Pancreas (tissue), 10 donors: Measurements from ENCODE around the gene WNT10A. TPM values are rescaled to one million over a fixed set of nuclear protein-coding genes. Genes with fewer than 3 reads are reported as not detected.

ENCODE experiments used
- ATAC-seq, 4 donors: fragments of 200-7000 bp; cut with Tn5 transposase; one replicate each; pipeline versions ENCODE4 v1.8.0 to v1.9.1; 2020; ENCODE audit warnings: mild to moderate bottlenecking in 4 of 4, moderate library complexity in 4 of 4
- DNase-seq, 6 donors: peaks; one replicate each; pipeline ENCODE4 v3.0.0-alpha.2; 2020
- FAIRE-seq: peaks from 2 replicates; lab custom pipeline; 2012; peaks lifted over from hg19 to GRCh38; lab: Jason Lieb, UNC
- H3K27ac ChIP-seq, 4 donors: fragments of 200-600 bp; sonication (generic); 1 replicate in 3 of 4; 2 replicates in 1 of 4; pipeline versions ENCODE4 v1.5.0 to v1.8.0; 2020
- H3K27me3 ChIP-seq, 4 donors: fragments of 200-600 bp; one replicate each; pipeline ENCODE4 v1.8.0; 2021
- H3K36me3 ChIP-seq, 3 donors: fragments of 200-600 bp; sonication (generic) in 1 of 3; one replicate each; pipeline versions ENCODE4 v1.5.0 to v1.8.0; 2020 to 2021
- H3K4me1 ChIP-seq, 3 donors: fragments of 200-600 bp; one replicate each; pipeline ENCODE4 v1.8.0; 2021
- H3K4me3 ChIP-seq, 4 donors: fragments of 200-600 bp; sonication (generic) in 2 of 4; one replicate each; pipeline versions ENCODE4 v1.5.0 to v1.8.0; 2020 to 2021
- H3K9me3 ChIP-seq, 4 donors: fragments of 200-600 bp; one replicate each; pipeline ENCODE4 v1.8.0; 2021
- WGBS, 2 donors: extraction: QIAGEN DNeasy Blood & Tissue Kit; methylation state at CpG; one replicate each; pipeline ENCODE4 v1.1.7; 2013; 5-methylcytosine and 5-hydroxymethylcytosine counted together
- intact Hi-C, 3 donors: fragments of 100-400 bp; cut with DNase I; formaldehyde crosslinking; loops; one replicate each; pipeline versions ENCODE4 v1.11.1 to v1.14.2; 2022
- polyA plus RNA-seq, 2 donors: library from polyadenylated mRNA; stranded (reverse); fragments of 200-250 nt; gene quantifications; one replicate each; pipeline ENCODE4 v1.2.3, GENCODE V29; 2013
- total RNA-seq, 6 donors: library from RNA; stranded (reverse); fragmentation: NEBNext Ultra II Directional in 4 of 6; extraction: Animal tissue kit (Norgen Biotek cat#: 25700) in 4 of 6; gene quantifications; one replicate each; pipeline versions ENCODE4 v1.2.1 to v1.2.4, GENCODE V29; 2021 to 2023
- TF ChIP-seq, protein P1 (sequence below), 4 donors: fragments of 200-600 bp; sonication (generic) in 3 of 4; IDR thresholded peaks; one replicate each; pipeline versions ENCODE4 v1.5.0 to v1.8.0; 2021; ENCODE audit warnings: antibody characterized with exemption in 4 of 4
- donor health status: healthy with polysubstance abuse.
- donor health status: DM: no; HTN: no; CAD: no; lungs with moderate emphysema.
- donor health status: DM: no; HTN: no; CAD: no.
- donor health status: control.
- donor health status: control.
- donor health status: Bipolar disorder and iron deficiency.
- donor health status: DM: yes; HTN: yes; CAD: no.
- donor health status: DM: no; HTN: no; CAD: no.
- donor health status: DM: no; HTN: no; CAD: no.
- donor health status: DM: yes; HTN: yes; CAD: no.

Gene WNT10A
- total and polyA plus RNA-seq, 8 donors = 0.05 to 1.5 (median 0.23) TPM; not detected in 3

DNA sequence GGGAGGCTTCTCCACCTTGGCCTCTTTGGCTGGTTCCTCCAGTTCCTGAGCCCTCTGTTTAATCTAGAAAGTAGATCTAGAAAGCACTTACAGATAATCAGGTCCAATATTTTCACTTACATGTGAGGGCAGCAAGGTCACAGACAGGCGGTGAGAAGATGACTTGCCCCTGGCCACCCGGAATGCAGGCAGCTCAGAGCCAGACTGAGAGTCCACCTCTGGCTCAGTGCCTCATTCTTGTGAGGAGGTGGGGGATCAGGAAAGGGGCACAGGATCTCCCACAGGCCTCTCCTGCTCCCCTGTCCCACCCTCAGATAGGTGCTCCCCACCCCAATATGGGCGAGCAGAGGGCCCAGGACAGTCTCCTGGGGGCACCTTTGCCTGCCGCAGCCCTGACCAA lies 15.3 kb upstream of the WNT10A start:
- DNase-seq (peak in 1 of 6 donors; percentile 24), FAIRE-seq (no peak), ATAC-seq (no peak)
- Histone ChIP-seq H3K4me1 (no peaks in the 10 kb centered on the region), H3K27ac (no peak overlapping the region), H3K27me3 (no peaks in the 10 kb centered on the region), H3K9me3 (no peaks in the 10 kb centered on the region), H3K36me3 (no peaks in the 10 kb centered on the region), H3K4me3 (no peak overlapping the region)
- TF ChIP-seq, protein P1, sequence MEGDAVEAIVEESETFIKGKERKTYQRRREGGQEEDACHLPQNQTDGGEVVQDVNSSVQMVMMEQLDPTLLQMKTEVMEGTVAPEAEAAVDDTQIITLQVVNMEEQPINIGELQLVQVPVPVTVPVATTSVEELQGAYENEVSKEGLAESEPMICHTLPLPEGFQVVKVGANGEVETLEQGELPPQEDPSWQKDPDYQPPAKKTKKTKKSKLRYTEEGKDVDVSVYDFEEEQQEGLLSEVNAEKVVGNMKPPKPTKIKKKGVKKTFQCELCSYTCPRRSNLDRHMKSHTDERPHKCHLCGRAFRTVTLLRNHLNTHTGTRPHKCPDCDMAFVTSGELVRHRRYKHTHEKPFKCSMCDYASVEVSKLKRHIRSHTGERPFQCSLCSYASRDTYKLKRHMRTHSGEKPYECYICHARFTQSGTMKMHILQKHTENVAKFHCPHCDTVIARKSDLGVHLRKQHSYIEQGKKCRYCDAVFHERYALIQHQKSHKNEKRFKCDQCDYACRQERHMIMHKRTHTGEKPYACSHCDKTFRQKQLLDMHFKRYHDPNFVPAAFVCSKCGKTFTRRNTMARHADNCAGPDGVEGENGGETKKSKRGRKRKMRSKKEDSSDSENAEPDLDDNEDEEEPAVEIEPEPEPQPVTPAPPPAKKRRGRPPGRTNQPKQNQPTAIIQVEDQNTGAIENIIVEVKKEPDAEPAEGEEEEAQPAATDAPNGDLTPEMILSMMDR (IDR thresholded peaks at IDR 0.05) = no peak
- WGBS, 2 donors = 67 to 69% methylated on average over 4 of the region's 4 CpGs
- intact Hi-C loops = no loop called here

DNA sequence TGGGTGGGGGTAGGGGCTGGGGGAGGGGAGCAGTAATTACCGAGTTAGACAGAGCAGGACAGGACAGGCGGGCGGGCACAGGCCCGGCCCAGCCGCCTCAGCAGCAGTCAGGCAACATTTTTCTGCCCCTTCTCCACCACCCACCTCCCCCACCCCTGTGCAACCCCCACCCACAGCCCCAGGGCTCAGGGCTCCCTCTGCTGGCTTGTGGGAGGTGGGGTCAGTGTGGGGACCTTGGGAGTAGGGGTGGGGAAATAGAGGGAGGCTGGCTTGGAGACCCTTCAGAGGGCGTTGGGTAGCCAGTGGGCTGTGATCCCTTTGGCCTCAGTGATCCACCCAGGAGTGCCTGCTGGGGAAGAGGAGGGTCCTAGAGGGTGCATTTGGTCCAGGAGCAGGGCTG lies 14.7 kb upstream of the WNT10A start:
- no peak for FAIRE-seq
- 69 to 75% methylated on average over 1 to 6 of the region's 6 CpGs for WGBS, 2 donors
- H3K27ac ChIP-seq = no peak overlapping the region

DNA sequence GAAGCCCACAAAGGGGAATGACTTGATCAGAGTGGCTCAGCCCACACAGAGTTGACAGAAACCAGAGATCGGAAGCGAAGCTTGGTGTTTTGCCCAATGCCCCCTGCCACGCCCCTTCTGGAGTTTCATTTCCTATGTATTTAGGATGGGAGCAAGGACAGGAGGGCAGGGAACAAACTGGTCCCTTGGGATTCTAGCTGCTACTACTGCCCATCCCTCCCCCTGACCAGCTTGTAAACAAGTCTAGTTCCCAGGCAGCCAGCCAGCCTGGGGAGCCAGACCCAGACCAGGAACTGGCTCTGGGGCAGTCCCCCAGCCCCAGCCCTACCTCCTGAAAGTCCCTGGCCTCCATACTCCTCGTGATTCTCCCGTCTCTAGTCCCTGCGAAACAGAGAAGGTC lies 12.8 kb upstream of the WNT10A start:
- H3K36me3 ChIP-seq = no peaks in the 10 kb centered on the region
- ATAC-seq (peak in 1 of 4 donors; percentile 42), FAIRE-seq (no peak), DNase-seq (no peak)
- H3K27me3 ChIP-seq = peaks cover 0 to 19% (median 4%) of the 10 kb centered on the region in 4 donors
- H3K27ac ChIP-seq = no peak overlapping the region
- peaks cover 0 to 6% (median 0%) of the 10 kb centered on the region in 3 donors for H3K4me1 ChIP-seq
- H3K9me3 ChIP-seq = no peaks in the 10 kb centered on the region
- intact Hi-C loops = no loop called here
- 38 to 57% methylated on average over 6 of the region's 6 CpGs for WGBS, 2 donors
- H3K4me3 ChIP-seq = no peak overlapping the region
- TF ChIP-seq, protein P1 (IDR thresholded peaks at IDR 0.05) = no peak

More for the DNA sequence above, 14.7 kb upstream of the WNT10A start:
- no peaks in the 10 kb centered on the region for H3K9me3 ChIP-seq
- H3K4me3 ChIP-seq = no peak overlapping the region
- H3K27me3 ChIP-seq = peaks cover 0 to 4% (median 1%) of the 10 kb centered on the region in 4 donors
- H3K36me3 ChIP-seq = no peaks in the 10 kb centered on the region
- intact Hi-C loops = no loop called here
- DNase-seq (peak in 1 of 6 donors; percentile 24), ATAC-seq (no peak)
- TF ChIP-seq, protein P1 (IDR thresholded peaks at IDR 0.05) = no peak
- H3K4me1 ChIP-seq = peaks cover 0 to under 1% (median 0%) of the 10 kb centered on the region in 3 donors

DNA sequence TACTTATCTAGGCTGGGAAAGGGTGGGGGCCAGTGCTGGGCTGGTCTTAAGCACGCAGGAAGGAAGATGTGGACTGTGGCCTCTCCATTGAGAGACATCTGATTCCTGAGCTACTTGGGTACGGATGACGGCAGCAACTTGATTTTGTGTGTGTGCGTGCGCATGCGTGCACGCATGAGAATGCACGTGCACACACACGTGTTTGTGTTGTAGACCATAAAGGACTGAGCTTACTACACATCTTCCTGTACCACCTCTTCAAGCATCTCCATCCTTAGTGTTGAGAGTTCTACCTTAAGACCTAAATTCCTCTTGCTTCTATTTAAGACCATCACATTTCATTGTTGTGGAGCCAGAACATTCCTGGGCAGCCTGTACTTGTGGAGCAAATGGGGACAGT lies 11.6 kb upstream of the WNT10A start:
- H3K9me3 ChIP-seq = no peaks in the 10 kb centered on the region
- intact Hi-C loops = no loop called here
- H3K4me1 ChIP-seq = peaks cover 0 to 6% (median 0%) of the 10 kb centered on the region in 3 donors
- FAIRE-seq = no peak
- no peak for ATAC-seq
- peaks cover 0 to 28% (median 4%) of the 10 kb centered on the region in 4 donors for H3K27me3 ChIP-seq
- peak in 1 of 6 donors; percentile 8 for DNase-seq
- no peaks in the 10 kb centered on the region for H3K36me3 ChIP-seq
- TF ChIP-seq, protein P1 (IDR thresholded peaks at IDR 0.05) = no peak
- H3K27ac ChIP-seq = no peak overlapping the region
- no peak overlapping the region for H3K4me3 ChIP-seq
- 80 to 82% methylated on average over 9 of the region's 9 CpGs for WGBS, 2 donors

DNA sequence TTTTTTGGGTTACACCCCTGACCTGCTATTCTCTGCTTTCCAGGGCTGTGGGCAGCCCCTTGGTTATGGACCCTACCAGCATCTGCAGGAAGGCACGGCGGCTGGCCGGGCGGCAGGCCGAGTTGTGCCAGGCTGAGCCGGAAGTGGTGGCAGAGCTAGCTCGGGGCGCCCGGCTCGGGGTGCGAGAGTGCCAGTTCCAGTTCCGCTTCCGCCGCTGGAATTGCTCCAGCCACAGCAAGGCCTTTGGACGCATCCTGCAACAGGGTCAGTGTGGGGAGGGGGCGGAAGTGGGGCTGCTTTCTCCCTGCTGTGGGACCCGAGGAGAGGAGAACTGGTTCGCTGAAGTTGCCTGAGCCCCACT lies 9.7 kb upstream of the WNT10A start:
- no peak for DNase-seq
- no peak for FAIRE-seq

More for the DNA sequence above, 9.7 kb upstream of the WNT10A start:
- ATAC-seq = peak in 1 of 4 donors; percentile 14
- H3K4me1 ChIP-seq = peaks cover 0 to 6% (median 0%) of the 10 kb centered on the region in 3 donors
- H3K36me3 ChIP-seq = no peaks in the 10 kb centered on the region
- peak overlapping the region in 1 of 4 donors; percentile 33 for H3K4me3 ChIP-seq
- TF ChIP-seq, protein P1 (IDR thresholded peaks at IDR 0.05) = no peak
- intact Hi-C loops = no loop called here
- no peaks in the 10 kb centered on the region for H3K9me3 ChIP-seq
- peaks cover 0 to 28% (median 4%) of the 10 kb centered on the region in 4 donors for H3K27me3 ChIP-seq
- no peak overlapping the region for H3K27ac ChIP-seq
- WGBS, 2 donors = 18 to 22% methylated on average over 17 to 18 of the region's 18 CpGs
